Mesothelial cell of epicardium (in vitro differentiated cells): ENCODE measurements around the gene CCL11. TPM values are rescaled to one million over a fixed set of nuclear protein-coding genes. Genes with fewer than 3 reads are reported as not detected.

Source experiments
- DNase-seq, 2 experiments: peaks; one replicate each; pipeline ENCODE4 v3.0.0; 2021; ENCODE audit warnings: low spot score in 2 of 2; ENCODE audit not compliant: unreplicated experiment in 2 of 2
- H3K27ac Mint-ChIP-seq: 2 replicates; pipeline ENCODE4 v1.8.0; 2021; ENCODE audit warnings: mixed read lengths
- H3K27me3 Mint-ChIP-seq: 2 replicates; pipeline ENCODE4 v1.8.0; 2021; ENCODE audit warnings: low read depth, mixed read lengths
- H3K36me3 Mint-ChIP-seq: 2 replicates; pipeline ENCODE4 v1.8.0; 2021; ENCODE audit warnings: mixed read lengths
- H3K4me1 Mint-ChIP-seq: 2 replicates; pipeline ENCODE4 v1.8.0; 2021; ENCODE audit warnings: mixed read lengths
- H3K4me3 Mint-ChIP-seq: 2 replicates; pipeline ENCODE4 v1.8.0; 2021; ENCODE audit warnings: mild to moderate bottlenecking, moderate library complexity, mixed read lengths
- H3K9me3 Mint-ChIP-seq: 2 replicates; pipeline ENCODE4 v1.8.0; 2021; ENCODE audit warnings: mixed read lengths
- total RNA-seq: library from RNA; stranded (reverse); gene quantifications from 3 replicates; pipeline ENCODE4 v1.2.1, GENCODE V29; 2021
- TF ChIP-seq, protein P1 (sequence below): fragments of 200-600 bp; sonication (generic); IDR thresholded peaks from one replicate; pipeline ENCODE4 v1.5.0; 2021; ENCODE audit warnings: antibody characterized with exemption; ENCODE audit not compliant: unreplicated experiment

CCL11 gene
- total RNA-seq, 1 donor from 2014 or later = not detected

DNA sequence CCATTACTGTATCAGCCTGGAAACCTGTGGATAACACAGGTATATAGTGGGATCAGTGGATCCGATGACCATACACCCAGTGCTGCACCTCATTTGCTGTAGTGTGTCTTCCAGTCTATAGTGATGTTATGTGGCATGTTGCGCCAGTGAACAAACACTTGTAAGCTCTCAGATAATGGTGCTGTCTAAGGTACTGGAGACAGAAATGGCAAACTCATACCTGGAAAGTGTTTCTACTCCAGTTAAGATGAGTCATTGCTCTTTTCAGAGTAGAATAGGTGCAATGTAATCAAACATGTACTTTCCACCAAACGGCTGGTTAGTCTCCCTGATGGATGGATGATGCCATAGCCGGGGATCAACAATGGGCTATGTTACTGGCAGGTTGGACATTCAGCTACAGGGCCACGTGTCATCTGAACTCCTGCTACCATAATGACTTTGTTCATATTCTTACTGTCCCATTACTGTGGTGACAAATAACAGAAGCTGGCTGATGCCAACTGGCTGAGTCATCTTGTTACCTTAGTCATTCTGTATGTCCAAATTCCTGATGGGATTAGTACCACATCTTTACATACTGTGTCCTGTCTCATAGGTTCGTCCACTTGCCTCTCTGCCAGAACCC lies 6.3 kb downstream of the CCL11 start:
- DNase-seq = no peak
- Mint-ChIP-seq H3K27ac (no peak overlapping the region), H3K4me1 (no peaks in the 10 kb centered on the region), H3K9me3 (no peaks in the 10 kb centered on the region), H3K27me3 (peaks cover 30% of the 10 kb centered on the region), H3K36me3 (no peaks in the 10 kb centered on the region), H3K4me3 (no peak overlapping the region)
- TF ChIP-seq, protein P1, sequence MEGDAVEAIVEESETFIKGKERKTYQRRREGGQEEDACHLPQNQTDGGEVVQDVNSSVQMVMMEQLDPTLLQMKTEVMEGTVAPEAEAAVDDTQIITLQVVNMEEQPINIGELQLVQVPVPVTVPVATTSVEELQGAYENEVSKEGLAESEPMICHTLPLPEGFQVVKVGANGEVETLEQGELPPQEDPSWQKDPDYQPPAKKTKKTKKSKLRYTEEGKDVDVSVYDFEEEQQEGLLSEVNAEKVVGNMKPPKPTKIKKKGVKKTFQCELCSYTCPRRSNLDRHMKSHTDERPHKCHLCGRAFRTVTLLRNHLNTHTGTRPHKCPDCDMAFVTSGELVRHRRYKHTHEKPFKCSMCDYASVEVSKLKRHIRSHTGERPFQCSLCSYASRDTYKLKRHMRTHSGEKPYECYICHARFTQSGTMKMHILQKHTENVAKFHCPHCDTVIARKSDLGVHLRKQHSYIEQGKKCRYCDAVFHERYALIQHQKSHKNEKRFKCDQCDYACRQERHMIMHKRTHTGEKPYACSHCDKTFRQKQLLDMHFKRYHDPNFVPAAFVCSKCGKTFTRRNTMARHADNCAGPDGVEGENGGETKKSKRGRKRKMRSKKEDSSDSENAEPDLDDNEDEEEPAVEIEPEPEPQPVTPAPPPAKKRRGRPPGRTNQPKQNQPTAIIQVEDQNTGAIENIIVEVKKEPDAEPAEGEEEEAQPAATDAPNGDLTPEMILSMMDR = no peak

DNA sequence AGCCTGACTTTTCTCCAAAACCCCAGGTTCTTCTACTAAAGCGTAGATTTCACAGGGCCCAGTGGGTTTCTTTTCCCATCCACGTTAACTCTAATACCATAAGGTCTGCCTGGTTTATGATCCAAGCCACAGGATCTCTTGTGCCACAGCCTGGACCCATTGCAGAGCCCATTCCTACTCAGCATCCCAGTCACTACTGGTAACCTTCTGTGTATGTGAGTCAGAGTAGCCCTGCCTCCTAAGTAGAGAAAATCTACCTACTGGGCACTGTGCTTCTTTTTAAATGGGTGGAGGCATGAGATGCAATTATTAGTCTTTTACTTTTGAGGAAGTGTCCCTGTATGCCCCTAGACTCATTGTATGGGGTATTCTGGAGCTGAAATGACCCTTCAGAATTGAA lies 13.5 kb downstream of the CCL11 start:
- Mint-ChIP-seq H3K27ac (no peak overlapping the region), H3K4me1 (peaks cover 5% of the 10 kb centered on the region), H3K27me3 (no peaks in the 10 kb centered on the region), H3K9me3 (no peaks in the 10 kb centered on the region), H3K36me3 (no peaks in the 10 kb centered on the region), H3K4me3 (no peak overlapping the region)
- no peak for DNase-seq
- TF ChIP-seq, protein P1 = no peak

DNA sequence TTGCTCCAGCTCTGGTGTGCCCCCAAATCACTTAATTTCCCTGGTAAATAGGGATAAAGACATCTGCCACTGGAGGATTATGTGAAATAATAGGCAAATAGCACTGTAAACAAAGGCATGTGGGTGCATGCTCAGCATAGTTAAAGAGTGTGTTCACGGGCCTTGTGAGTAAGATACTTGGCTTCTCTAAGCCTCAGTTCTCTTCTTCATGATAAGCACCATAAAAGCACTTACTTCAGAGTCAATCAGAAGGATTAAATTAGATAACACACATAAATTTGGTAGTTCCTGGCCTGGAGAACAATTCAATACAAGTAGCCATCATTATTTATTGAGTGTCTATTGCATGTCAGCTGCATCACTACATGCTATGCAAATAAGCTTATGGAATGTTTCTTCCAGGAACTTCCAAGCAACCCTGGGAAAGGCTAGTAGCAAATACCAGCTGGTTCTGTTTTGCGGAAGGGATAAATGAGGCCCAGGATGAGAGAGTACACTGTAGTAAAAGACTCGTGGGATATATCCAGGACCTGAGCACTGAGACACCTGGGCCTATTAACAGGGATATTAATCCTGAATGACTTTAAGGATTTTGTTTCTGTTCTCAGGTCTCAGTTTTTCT lies 14.5 kb downstream of the CCL11 start:
- no peak overlapping the region for H3K27ac Mint-ChIP-seq
- no peaks in the 10 kb centered on the region for H3K9me3 Mint-ChIP-seq
- no peaks in the 10 kb centered on the region for H3K36me3 Mint-ChIP-seq

DNA sequence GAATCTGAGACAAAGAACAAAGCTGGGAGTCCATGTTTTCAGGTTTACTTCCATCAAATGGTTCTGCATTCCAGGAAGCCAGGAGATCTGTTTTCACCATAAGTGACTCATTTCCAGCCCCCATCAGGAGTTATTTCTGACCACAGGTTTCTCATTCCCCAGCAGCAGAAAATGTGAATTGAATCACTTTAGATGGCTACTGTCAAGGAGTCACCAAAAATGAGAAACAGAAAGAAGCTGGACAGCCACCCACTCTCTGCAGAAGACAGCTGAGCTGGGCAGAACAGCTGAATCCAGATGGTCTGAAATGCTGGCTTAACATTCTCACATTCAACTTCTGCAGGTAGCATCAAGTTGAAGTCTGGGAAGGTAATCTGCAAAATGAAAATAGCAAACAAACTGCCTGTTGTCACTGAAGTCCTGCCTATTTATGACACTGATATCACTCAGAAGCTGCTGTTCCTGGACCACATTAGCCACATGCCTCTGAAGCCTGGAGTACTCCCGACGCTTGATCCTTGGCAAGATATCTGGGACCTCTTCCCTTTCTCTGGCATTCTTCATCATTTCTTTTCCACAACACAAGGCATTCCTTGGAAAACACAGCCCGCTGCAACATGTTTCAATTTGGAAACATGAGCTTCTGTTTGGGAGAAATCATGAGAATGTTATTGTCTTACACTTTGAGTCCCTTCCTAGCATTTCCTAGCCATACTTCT lies 15.3 kb downstream of the CCL11 start:
- H3K36me3 Mint-ChIP-seq = no peaks in the 10 kb centered on the region
- H3K9me3 Mint-ChIP-seq = no peaks in the 10 kb centered on the region
- H3K4me3 Mint-ChIP-seq = no peak overlapping the region
- H3K4me1 Mint-ChIP-seq = peaks cover 5% of the 10 kb centered on the region
- TF ChIP-seq, protein P1 = no peak
- H3K27ac Mint-ChIP-seq = no peak overlapping the region
- DNase-seq = no peak
- H3K27me3 Mint-ChIP-seq = peaks cover 2% of the 10 kb centered on the region

More for the DNA sequence above, 14.5 kb downstream of the CCL11 start:
- no peak overlapping the region for H3K4me3 Mint-ChIP-seq
- H3K27me3 Mint-ChIP-seq = no peaks in the 10 kb centered on the region
- H3K4me1 Mint-ChIP-seq = peaks cover 5% of the 10 kb centered on the region
- TF ChIP-seq, protein P1 = no peak
- no peak for DNase-seq

DNA sequence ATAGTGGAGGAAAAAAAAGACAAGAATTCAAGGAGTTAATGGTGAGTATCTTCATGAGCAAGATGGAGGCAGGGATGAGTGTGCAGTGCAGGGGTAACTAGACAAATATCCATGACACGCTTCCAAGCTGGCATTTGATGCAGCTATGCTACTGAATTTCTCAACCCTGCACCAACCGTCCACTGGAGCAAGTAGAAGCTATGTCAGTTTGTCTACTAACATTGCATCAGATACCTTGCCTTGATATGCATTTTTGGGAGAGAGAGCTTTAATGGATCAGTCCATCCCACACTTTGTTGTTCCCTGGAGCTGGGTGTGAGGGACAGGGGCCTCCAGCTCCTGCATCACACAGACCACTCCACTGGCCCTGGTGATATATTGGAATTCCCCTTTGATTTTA lies 16.4 kb downstream of the CCL11 start:
- no peaks in the 10 kb centered on the region for H3K36me3 Mint-ChIP-seq
- TF ChIP-seq, protein P1 = no peak
- no peaks in the 10 kb centered on the region for H3K9me3 Mint-ChIP-seq
- no peak overlapping the region for H3K4me3 Mint-ChIP-seq
- no peak for DNase-seq
- H3K27ac Mint-ChIP-seq = no peak overlapping the region
- H3K27me3 Mint-ChIP-seq = peaks cover 8% of the 10 kb centered on the region
- peaks cover 5% of the 10 kb centered on the region for H3K4me1 Mint-ChIP-seq
